NCI-H2029 (cell line): ENCODE results near the gene UBXN6.

Experiments
- DNase-seq: peaks from one replicate; lab custom pipeline; 2025; lab: John Stamatoyannopoulos, UW

Gene UBXN6

DNA sequence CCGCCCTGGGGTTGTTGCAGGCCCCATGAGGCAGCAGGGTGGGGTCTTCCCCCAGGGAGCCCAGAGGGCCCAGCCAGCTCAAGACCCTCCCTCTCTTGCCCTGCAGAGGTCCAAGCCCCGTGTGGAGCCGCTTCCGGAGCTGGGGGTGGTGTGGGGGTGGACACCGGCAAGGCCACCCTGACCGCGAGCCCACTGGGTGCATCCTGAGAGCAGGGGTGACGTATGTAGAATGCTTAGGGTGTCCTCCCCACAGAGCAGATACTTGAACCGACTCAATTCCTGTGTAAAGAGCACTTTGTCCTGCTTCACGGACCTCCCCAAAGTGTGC, 14.8 kb downstream of the UBXN6 start:
- no peak for DNase-seq

GRCh38 chr19:4441994-4442818, 15.4 kb downstream of the UBXN6 start:
- no peak for DNase-seq

- no peak for DNase-seq
Observed at GRCh38 chr19:4439243-4439642, 18.4 kb downstream of the UBXN6 start.

DNA sequence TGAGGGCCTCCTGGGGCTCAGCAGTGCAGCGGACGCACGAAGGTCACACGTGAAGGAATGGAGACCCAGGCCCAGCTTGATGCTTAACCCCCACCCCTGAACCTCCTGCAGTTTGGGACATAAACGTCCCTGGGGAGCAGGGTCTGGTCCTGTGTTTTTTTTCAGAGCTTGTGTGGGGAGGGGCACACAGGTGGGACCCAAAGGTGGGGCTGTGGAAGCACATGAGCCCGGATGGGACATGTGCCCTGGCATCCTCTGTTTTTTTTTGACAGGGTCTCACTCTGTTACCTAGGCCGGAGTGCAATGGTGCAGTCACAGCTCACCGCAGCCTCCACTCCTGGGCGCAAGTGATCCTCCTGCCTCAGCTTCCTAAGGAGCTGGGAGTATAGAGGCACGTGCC, 20.5 kb downstream of the UBXN6 start:
- DNase-seq, result no peak

DNA sequence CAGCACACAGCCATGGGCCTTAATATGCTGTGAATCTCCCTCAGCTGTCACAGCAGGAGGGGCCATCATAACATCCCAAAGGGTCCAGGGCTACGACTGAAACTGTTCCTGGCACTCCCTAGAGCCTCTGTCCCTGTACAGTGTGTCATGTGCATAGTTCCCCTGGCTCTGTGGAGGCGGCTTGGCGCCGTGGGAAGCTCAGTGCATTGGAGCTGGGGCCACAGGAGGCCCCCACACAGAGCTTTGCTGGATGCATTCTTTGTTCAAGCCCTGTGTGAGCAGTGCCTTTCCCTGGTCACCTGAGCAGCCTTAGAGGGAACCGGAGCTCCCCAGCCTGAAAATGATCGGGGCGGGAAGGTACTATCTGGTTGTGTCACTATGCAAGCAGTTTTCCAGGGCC, 21.4 kb downstream of the UBXN6 start:
- no peak for DNase-seq

- DNase-seq, result no peak
Observed at GRCh38 chr19:4434391-4434790, 23.2 kb downstream of the UBXN6 start.

GRCh38 chr19:4432918-4433506, 24.6 kb downstream of the UBXN6 start:
- DNase-seq, result no peak

- no peak for DNase-seq
Observed at GRCh38 chr19:4431808-4432674, 25.6 kb downstream of the UBXN6 start.

- DNase-seq, result no peak
Observed at GRCh38 chr19:4431296-4431695, 26.3 kb downstream of the UBXN6 start.

GRCh38 chr19:4430760-4431159, 26.8 kb downstream of the UBXN6 start:
- no peak for DNase-seq

- no peak for DNase-seq
Observed at GRCh38 chr19:4429771-4430171, 27.8 kb downstream of the UBXN6 start.

DNA sequence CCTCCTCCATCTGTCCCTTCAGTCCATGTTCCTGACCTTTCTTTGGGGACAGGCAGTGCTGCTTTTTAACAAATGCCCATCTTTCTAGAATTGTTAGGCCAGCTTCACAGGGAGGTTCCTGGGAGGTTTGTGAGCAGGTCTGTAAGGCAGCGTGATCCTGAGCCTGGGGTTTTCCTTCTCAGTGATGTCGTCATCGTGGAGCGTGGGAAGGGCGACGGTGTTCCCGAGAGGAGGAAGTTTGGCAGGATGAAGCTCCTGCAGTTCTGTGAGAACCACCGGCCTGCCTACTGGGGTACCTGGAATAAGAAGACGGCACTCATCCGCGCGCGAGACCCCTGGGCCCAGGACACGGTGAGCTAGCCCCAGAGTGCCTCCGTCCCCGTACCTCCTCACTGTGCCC, 28.3 kb downstream of the UBXN6 start:
- DNase-seq, result no peak

- DNase-seq, result no peak
Observed at GRCh38 chr19:4428326-4428975, 29.1 kb downstream of the UBXN6 start.

DNA sequence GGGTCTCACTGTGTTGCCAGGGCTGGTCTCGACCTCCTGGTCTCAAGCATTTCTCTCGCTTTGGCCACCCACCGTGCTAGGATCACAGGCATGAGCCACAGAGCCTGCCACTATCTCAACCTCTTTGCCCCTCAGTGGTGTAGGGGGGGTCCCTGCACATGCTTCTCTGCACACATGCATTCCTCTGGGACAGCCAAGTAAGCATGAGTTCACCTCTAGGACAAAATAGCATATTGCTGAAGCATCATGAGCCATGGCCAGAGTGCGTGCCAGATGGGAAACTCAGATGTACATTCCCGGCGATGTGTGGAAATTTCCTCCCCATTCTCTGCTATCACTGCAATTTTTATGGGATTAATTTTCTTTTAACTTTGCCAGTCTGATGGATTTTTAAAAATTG, 32.1 kb downstream of the UBXN6 start:
- no peak for DNase-seq

GRCh38 chr19:4423416-4424126, 34.0 kb downstream of the UBXN6 start:
- DNase-seq, result no peak

GRCh38 chr19:4416268-4416667, 41.3 kb downstream of the UBXN6 start:
- DNase-seq, result no peak

DNA sequence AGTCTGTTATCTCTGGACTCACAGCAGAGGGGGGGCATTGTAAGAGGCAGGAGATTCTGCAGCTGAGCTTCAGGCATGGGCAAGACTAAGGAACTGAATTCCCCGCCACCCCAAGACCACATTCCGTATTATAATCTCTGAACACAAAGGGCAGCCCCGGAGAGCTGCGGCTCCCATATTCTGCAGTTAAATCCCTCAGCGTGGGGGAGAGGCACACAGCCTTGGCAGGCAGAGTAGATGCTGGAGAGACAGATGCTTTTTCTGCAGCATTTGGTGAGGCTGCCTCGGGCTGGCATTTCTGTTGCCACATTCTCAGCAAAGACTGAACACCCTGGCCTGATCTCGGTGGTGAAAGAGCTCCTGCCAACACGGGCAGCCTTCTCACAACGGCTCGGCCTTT, 42.2 kb downstream of the UBXN6 start:
- no peak for DNase-seq

DNA sequence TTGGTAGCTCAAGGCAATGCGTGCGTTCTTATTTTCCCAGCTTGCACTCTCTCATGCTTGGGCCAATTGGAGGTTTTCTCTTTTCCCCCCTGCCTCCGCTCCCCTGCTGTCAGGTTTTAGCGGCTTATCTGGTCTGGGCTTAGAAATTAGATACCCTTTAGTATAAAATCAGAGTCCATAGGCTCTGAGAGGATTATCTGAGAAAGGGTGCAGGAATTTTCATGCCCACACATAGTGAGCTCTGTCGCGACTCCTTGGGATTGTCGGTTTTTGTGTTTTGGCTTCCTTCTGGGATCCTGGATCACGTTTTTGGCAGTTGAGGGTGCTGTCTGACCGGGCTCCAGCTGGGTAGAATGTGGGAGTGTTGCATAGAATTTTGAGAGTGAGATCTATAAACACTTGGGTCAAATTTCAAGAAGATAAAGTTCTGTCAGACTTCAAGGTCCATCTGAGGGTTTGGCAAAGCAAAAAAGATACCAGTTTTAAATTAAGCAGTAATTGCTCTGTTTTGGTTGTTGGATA, 42.7 kb downstream of the UBXN6 start:
- no peak for DNase-seq

DNA sequence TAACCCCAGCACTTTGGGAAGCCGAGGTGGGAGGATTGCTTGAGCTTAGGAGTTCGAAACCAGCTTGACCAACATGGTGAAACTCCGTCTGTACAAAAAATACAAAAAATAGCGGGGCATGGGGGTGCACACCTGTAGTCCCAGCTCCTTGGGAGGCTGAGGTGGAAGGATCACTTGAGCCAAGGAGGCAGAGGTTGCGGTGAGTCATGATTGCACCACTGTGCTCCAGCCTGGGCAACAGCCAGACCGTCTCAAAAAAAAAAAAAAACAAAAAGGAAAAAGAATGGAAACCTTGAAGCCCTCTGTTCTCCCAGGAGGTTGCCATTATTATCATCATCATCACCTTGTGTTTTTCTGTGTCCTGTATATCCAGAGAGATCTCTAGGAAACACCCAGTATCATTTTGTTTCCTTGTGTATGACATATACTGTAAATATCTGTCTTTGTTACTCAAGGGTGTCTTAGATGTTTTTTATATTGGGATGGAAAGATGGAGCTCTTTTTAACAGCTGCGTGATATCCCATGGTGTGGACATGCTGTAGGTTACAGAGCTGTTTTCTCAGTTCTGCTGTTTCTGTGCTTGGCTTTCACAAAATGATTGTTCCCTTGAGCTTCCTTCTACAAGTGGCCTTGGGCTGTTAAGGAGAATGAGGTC, 43.3 kb downstream of the UBXN6 start:
- no peak for DNase-seq

DNA sequence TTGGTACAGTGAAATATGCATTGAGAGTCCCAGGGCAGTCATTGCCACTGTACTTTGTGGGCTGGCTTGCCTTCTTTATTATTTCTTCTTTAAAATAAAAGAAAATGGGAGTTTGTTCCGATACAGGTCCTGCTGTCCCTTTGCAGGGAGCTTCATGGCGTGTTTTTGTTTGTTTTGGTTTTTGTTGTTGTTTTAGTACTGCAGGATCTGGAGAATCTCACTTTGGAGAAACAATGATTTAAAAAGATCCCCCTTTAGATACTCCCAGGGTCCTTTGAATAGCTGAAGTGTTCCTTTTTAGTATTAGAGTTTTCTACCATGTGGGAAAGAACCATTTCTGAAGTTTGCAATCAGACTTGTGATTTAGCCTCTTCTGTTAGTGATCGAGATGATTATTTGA, 44.0 kb downstream of the UBXN6 start:
- no peak for DNase-seq
